ENCODE results near the gene PPP3R1. TPM values are rescaled to one million over a fixed set of nuclear protein-coding genes. Genes with fewer than 3 reads are reported as not detected.

The PPP3R1 gene
- total and polyA plus RNA-seq, 9 of the 15 experiments (the other 6 are each of a cell fraction or from before 2014, with no cell fraction given): 3.7 to 70.0 (median 24.8) TPM

DNA sequence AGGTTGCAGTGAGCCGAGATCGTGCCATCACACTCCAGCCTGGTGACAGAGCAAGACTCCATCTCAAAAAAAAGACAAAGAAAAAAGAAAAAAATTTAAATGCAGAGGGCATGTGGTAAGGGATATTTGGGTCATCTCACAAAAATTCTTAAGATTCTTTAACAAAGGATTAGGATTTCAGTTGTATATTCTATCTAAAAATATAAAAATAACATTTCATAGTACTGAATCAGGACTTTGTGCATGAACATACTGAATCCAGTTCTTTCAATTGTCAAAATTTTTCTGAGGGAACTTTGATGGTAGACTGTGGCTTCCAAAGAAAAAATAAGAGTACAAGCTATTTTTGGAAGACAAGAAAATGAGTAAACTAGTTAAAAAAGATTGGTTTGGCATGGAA, 6.5 kb upstream of the PPP3R1 start:
- intact Hi-C loops (cut with micrococcal nuclease): no loop called here
- Histone ChIP-seq H3K79me2 (ENCODE audit: control insufficient read depth, insufficient read depth, low read length) (peaks cover 14% of the 10 kb centered on the region), H3K4me3 (no peak overlapping the region), H4K20me1 (replicated peaks; ENCODE audit: control insufficient read depth, insufficient read depth, low read length) (no peaks in the 10 kb centered on the region), H3K4me1 (replicated peaks in 1 of 2; ENCODE audit: control insufficient read depth in 2 of 2, insufficient read depth in 2 of 2, low read length in 2 of 2) (peaks cover 4 to 17% of the 10 kb centered on the region in 2 experiments; a peak in 4 of 5 replicates), H3K36me3 (ENCODE audit: control insufficient read depth, insufficient read depth, low read length) (no peaks in the 10 kb centered on the region), H3K27me3 (ENCODE audit: control insufficient read depth in 2 of 2, insufficient read depth in 2 of 2, low read length in 2 of 2) (no peaks in the 10 kb centered on the region), H3K9me1 (ENCODE audit: control insufficient read depth, insufficient read depth, low read length) (no peaks in the 10 kb centered on the region), H3K4me2 (ENCODE audit: insufficient read depth, low read length) (no peak overlapping the region), H3K27ac (ENCODE audit: extremely low read depth, low read depth, low read length) (no peak overlapping the region), H3K9me3 (replicated peaks; ENCODE audit: control insufficient read depth, insufficient read depth, low read depth, low read length) (no peaks in the 10 kb centered on the region), H2AFZ (ENCODE audit: low read depth, low read length) (no peak overlapping the region), H3K9ac (ENCODE audit: insufficient read depth in 1 of 2, low read depth in 2 of 2, low read length in 2 of 2) (no peak overlapping the region)
- ChIA-PET CTCF (ENCODE audit: low intra/inter-chr PET ratio) (no interaction called here), POLR2A (no interaction called here)
- ATAC-seq (no peak), FAIRE-seq (no peak), DNase-seq (ENCODE audit: extremely low read depth in 1 of 4, low spot score in 3 of 4) (no peak)
- in situ Hi-C loops (cut with MboI): no loop called here
- 90% methylated on average over 2 of the region's 2 CpGs for WGBS (ENCODE audit: insufficient coverage, low coverage, missing lambda C conversion rate)
- no TSS peak for BruUV-seq (replicated peaks)
- no peak for TF ChIP-seq ELK3 (CRISPR knock-in tag; IDR thresholded peaks at IDR 0.05)
- TF ChIP-seq HNRNPL (IDR thresholded peaks at IDR 0.05; ENCODE audit: low read depth, low read length): no peak
- TF ChIP-seq CC2D1A (IDR thresholded peaks at IDR 0.05): no peak
- TF ChIP-seq, protein P1, sequence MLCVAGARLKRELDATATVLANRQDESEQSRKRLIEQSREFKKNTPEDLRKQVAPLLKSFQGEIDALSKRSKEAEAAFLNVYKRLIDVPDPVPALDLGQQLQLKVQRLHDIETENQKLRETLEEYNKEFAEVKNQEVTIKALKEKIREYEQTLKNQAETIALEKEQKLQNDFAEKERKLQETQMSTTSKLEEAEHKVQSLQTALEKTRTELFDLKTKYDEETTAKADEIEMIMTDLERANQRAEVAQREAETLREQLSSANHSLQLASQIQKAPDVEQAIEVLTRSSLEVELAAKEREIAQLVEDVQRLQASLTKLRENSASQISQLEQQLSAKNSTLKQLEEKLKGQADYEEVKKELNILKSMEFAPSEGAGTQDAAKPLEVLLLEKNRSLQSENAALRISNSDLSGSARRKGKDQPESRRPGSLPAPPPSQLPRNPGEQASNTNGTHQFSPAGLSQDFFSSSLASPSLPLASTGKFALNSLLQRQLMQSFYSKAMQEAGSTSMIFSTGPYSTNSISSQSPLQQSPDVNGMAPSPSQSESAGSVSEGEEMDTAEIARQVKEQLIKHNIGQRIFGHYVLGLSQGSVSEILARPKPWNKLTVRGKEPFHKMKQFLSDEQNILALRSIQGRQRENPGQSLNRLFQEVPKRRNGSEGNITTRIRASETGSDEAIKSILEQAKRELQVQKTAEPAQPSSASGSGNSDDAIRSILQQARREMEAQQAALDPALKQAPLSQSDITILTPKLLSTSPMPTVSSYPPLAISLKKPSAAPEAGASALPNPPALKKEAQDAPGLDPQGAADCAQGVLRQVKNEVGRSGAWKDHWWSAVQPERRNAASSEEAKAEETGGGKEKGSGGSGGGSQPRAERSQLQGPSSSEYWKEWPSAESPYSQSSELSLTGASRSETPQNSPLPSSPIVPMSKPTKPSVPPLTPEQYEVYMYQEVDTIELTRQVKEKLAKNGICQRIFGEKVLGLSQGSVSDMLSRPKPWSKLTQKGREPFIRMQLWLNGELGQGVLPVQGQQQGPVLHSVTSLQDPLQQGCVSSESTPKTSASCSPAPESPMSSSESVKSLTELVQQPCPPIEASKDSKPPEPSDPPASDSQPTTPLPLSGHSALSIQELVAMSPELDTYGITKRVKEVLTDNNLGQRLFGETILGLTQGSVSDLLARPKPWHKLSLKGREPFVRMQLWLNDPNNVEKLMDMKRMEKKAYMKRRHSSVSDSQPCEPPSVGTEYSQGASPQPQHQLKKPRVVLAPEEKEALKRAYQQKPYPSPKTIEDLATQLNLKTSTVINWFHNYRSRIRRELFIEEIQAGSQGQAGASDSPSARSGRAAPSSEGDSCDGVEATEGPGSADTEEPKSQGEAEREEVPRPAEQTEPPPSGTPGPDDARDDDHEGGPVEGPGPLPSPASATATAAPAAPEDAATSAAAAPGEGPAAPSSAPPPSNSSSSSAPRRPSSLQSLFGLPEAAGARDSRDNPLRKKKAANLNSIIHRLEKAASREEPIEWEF (CRISPR knock-in tag; IDR thresholded peaks at IDR 0.05): no peak
- no peak for TF ChIP-seq ELF1 (tag; IDR thresholded peaks at IDR 0.05)
- TF ChIP-seq, protein P2, sequence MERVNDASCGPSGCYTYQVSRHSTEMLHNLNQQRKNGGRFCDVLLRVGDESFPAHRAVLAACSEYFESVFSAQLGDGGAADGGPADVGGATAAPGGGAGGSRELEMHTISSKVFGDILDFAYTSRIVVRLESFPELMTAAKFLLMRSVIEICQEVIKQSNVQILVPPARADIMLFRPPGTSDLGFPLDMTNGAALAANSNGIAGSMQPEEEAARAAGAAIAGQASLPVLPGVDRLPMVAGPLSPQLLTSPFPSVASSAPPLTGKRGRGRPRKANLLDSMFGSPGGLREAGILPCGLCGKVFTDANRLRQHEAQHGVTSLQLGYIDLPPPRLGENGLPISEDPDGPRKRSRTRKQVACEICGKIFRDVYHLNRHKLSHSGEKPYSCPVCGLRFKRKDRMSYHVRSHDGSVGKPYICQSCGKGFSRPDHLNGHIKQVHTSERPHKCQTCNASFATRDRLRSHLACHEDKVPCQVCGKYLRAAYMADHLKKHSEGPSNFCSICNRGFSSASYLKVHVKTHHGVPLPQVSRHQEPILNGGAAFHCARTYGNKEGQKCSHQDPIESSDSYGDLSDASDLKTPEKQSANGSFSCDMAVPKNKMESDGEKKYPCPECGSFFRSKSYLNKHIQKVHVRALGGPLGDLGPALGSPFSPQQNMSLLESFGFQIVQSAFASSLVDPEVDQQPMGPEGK (CRISPR knock-in tag; IDR thresholded peaks at IDR 0.05; ENCODE audit: borderline replicate concordance): no peak
- no peak for TF ChIP-seq ARHGAP35 (IDR thresholded peaks at IDR 0.05; ENCODE audit: partially characterized antibody)
- no peak for TF ChIP-seq ZFP36 (IDR thresholded peaks at IDR 0.05; ENCODE audit: low read depth, low read length, partially characterized antibody)
- no peak for TF ChIP-seq MYBL2 (IDR thresholded peaks at IDR 0.05; ENCODE audit: low read depth)
- TF ChIP-seq MYBL2 (CRISPR knock-in tag; IDR thresholded peaks at IDR 0.05; ENCODE audit: borderline replicate concordance): no peak
- no peak for TF ChIP-seq SUPT5H (IDR thresholded peaks at IDR 0.05)
- TF ChIP-seq ZFP91 (CRISPR knock-in tag; IDR thresholded peaks at IDR 0.05): no peak

Measured in K562 (cell line).